GM19438 (cell line): ENCODE results near the gene CMTM7.
A peak's percentile ranks its signal among the peaks of the same experiment; 100 is the strongest.

ENCODE experiments used
- ATAC-seq: cut with Tn5 transposase; IDR thresholded peaks from one replicate; pipeline ENCODE4 v1.9.1; 2021; ENCODE audit warnings: low read depth; ENCODE audit not compliant: unreplicated experiment

The CMTM7 gene

GRCh38 chr3:32434206-32434605 is 42.6 kb downstream of the CMTM7 start:
- ATAC-seq = no peak

DNA sequence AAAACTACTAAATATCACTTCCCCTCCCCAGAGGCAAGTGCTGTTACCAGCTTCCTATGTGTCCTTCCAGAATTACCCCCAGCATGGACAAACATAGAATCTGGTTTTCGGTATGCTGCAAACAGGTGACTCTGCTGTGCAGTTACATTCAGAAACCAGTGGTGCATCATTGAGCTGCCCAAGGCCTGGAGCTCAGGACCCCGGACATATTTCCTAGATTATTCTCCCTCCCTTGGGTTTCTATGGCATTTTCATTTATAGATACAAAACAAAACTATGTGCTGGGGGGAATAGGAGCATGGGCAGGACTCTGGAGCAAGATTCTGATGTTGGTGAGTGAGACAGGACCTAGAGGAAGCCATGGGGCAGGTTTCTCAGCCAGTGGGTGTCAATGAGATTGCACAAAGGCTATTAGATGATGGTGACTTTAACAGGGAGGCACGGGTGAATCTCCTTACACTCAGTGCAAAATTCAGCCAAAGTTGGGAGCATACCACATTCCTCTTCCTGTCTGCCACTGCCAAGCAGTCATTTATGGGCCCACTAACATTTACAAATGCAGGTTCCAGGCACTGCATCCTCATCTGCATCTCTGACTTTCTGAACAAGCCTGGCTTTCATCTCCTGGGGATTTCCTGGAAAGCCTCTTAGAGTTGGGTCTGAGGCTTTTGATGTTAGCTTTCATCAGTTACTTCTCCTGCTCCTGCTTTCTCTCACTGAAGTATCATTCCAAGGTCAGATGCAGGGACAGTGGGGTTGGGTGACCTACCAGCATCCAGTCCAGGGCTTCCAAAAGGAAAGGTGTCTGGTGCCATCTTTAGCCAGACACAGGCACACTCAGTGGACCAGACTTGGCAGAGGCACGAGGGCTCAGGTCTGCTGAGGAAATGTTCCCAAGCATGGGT is 44.5 kb downstream of the CMTM7 start:
- ATAC-seq = no peak

GRCh38 chr3:32436816-32437189 is 45.1 kb downstream of the CMTM7 start:
- peak; percentile 35 for ATAC-seq

DNA sequence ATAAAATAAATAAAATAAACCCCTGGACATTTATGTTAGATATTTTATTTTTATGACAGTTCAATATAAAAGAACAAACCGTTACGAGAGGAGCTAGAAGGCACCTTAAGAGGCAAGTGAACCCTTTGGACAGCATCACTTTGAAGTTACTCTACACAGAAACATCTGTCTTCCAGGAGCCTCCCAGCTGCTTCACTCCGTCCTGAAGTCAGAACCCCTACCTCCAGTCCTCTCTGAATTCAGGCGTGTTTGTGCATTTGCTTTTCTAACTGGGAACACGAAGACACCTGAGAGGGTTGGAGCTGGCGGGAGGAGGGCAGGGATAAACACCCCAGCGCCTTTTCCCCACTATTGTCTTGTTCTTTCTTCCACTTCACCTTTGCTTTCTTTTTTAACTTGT is 46.2 kb downstream of the CMTM7 start:
- ATAC-seq = no peak

GRCh38 chr3:32438596-32439344 is 47.1 kb downstream of the CMTM7 start:
- ATAC-seq = peak; percentile 88

DNA sequence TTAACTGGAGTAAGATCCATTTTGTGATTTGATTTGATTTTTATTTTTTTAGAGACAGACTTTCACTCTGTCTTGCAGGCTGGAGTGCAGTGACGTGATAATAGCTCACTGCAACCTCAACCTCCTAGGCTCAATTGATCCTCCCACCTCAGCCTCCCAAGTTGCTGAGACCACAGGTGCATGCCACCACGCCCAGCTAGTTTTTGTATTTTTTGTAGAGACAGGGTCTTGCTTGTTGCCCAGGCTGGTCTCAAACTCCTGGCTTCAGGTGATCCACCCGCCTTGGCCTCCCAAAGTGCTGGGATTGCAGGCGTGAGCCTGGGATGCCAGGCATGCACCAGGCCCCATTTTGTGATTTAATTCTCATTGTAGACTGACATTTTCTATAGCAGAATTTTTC is 47.8 kb downstream of the CMTM7 start:
- ATAC-seq = peak; percentile 12

DNA sequence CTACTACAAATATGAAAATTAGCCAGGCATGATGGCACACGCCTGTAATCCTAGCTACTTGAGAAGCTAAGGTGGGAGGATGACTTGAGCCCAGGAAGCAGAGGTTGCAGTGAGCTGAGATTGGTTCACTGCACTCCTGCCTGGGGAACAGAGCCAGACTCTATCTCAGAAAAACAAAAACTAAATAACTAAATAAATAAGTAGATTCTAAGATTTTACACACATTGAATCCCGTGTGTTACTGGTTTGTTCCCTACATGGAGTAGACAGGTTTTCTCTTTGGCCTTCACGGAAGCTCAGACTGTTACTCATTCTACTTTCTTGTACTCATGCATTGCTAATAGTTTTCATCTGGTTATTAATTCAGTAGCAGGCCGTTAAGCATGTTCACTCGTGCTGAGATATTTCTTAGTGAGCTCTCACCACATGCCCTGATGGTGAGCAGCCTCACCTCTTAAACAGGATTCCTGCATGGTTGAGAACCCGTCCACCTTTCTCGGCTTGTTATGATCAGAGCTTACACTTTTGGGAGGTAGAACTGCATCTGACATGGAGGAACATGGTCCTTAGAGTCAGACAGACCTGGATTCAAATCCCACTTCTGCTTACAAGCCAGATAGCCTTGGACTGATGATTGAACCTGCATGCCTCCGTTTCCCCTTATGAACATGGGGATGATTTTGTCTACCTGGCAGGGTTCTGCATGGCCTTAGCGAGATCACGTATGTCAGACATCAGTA is 49.1 kb downstream of the CMTM7 start:
- no peak for ATAC-seq

GRCh38 chr3:32442766-32443165 is 51.1 kb downstream of the CMTM7 start:
- ATAC-seq = no peak

DNA sequence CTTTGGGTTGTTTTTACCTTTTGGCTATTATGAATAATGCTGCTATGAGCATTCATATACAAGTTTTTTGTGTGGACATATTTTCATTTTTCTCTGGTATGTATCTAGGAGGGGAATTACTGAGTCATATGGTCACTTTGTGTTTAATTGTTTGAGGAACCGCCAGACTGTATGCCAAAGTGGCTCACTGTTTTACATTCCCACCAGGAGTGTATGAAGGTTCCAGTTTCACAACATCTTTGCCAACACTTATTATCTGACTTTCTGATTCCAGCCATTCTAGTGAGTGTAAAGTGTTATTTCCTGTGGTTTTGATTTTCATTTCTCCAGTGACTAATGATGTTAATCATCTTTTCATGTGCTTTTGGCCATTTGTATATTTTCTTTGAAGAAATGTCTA is 51.8 kb downstream of the CMTM7 start:
- ATAC-seq = no peak

GRCh38 chr3:32447865-32448400 is 56.3 kb downstream of the CMTM7 start:
- no peak for ATAC-seq

DNA sequence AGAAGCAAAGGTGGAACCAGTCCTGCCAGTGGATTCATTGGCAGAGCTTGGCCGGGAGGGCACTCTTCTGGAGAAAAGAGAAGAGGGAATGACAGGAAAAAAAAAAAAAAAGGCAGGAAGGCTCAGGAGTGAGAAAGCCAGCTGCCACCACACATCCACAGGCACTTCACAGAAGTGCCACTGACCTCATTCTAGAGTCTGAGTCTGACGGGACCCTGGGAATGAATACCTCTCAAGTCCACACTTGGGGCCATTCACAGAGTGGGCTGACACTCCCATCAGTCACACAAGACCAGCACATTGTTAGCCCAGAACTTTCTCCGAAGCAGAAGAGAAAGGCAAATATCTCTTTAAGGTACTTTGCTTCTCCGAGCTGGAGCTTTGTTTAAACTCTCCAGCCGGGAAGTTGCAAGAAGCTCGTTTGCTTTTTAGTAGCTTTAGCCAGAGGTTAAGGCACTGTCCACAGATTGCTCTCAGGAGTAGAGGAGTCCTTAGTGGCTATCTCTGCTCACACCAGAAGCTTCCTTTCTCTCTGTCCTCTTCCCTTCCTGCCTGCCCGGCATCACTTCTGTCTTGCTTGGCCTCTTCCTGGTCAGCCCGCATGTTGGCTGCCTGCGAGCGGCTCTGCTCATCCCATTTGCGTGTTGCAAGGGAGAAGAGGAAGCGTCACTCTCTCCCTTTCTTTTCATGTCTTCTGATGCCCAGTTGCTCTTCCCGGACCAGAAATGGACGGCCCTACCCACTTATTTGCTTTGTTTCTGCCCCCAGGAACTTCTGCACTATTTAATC is 57.2 kb downstream of the CMTM7 start:
- ATAC-seq = no peak

GRCh38 chr3:32449691-32450090 is 58.0 kb downstream of the CMTM7 start:
- ATAC-seq = no peak

DNA sequence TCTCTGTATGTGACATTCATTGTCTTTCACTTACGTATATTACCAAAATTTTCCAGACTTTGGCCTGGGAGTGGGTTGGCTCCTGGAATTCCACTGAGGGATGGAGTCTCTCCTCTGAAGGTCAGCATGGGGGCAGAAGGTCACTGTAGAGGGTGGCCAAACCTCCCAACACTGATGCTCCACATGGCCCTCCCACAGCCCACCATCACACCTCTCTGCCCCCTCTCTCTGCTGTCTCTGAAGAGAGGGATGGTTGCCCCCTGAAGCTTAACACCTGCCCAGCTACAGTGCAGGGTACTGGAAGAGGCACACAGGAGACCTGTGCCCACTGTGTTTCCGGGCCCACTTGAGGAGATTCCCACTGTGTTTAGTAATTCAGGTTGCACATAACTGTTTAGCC is 58.8 kb downstream of the CMTM7 start:
- no peak for ATAC-seq

DNA sequence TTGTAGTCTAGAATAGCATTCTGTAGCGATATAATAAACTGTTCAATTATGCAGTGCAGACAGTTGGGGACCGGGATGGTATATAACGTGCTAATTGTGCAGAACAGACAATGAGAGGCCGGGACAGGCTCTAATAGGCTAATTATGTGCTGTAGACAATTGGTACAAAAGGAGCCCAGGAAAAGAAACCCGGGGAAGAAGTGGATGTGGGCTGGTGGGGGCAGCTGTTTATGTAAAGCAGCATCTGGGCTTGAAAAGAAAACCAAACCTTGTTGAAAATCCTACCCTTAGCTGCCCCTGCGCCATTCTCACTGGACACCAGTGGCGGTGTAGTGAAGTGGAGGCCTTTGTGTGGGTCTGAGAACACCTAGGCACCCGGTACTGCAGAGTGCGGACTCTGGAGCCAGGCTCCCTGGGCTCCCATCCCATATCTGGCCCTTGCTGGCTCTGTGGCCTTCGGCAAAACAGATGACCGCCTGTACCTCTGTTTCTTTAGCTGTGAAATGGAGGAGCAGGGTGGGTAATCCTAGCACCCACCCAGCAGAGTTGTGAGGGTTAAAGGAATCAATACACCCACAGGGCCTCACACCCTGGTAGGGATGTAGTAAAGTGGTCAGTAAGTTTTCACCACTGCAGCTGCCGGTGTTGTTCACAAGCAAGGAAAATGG is 59.5 kb downstream of the CMTM7 start:
- no peak for ATAC-seq

GRCh38 chr3:32452009-32452408 is 60.4 kb downstream of the CMTM7 start:
- no peak for ATAC-seq

- no peak for ATAC-seq
Observed at GRCh38 chr3:32453346-32453745, 61.7 kb downstream of the CMTM7 start.

DNA sequence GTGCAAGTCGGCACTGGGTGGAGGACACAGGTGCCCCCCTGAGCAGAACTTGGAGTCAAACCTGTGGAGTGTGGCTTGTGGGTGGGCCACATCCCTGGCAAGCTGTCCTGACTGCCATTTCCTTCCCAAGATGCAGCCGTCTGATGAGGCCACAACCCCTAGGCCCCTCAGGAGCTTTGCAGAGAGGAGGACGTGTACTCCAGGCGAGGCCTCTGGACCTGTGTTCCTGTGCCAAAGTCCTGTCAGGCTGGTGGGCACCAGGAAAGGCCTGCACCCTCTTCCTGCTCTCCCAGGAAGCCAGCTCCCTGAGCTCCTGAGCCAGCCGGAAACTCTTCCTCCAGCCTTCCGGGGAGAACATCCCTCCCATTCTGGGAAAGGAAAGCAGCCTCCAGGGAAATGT is 62.5 kb downstream of the CMTM7 start:
- no peak for ATAC-seq

DNA sequence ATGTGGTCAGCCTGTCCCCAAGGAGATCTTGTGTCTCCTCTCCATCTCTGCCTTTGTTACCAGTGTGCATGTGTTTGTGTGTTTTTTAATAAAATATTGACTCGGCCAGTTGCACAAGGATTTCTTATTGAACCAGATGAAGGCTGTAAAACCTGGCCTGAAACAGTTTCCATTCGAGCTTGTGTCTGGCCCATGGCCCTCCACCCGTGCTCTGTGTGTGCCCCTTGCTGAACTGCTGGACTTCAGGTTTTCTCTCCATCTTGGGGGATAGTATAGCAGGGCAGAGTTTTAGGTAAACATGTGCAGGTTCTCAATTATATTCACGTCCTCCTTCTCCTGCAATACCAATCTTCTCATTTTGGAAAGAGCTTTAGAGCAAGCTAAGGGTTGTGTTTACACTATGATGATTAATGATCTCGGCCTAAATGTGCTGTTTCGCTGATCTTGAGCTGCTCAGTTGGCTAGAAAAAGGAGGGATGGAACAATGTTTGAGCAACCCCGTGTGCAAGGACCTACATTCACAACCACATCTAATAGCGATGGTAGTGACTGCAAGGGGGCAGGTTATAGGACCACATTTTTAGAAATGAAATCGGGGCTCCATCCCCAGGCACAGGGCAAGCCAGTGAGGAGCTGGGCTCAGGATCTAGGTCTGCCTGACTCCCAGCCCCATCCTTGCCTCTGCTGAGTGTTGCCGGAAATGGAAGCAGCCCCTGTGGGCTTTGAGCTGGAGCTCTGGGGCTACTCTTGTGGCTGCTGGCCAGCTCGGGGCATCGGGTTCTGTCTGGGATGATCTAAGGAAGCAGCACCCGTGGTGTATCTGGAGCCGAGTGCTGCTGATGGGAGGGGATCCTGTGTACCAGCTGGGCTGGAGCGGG is 63.3 kb downstream of the CMTM7 start:
- ATAC-seq = no peak
